Thoracic aorta (tissue), 2 donors: ENCODE data around the gene PPL. TPM values are rescaled to one million over a fixed set of nuclear protein-coding genes. Genes with fewer than 3 reads are reported as not detected.

Source experiments
- ATAC-seq: fragments of 150-250 bp; one replicate; pipeline ENCODE4 v1.8.0; 2017; ENCODE audit warnings: low read depth; ENCODE audit not compliant: insufficient number of reproducible peaks, low FRiP score
- DNase-seq: peaks from one replicate; pipeline ENCODE4 v3.0.0-alpha.2; 2020; ENCODE audit warnings: low spot score
- H3K27ac ChIP-seq, 2 donors: fragments of 200-600 bp; sonication (generic); 1 replicate in 1 of 2; 2 replicates in 1 of 2; pipeline ENCODE4 v1.5.1; 2016; ENCODE audit warnings: mild to moderate bottlenecking in 2 of 2, moderate library complexity in 2 of 2
- H3K27me3 ChIP-seq: fragments of 200-600 bp; sonication (generic); replicated peaks from 2 replicates; pipeline ENCODE4 v1.6.0; 2016; ENCODE audit warnings: mild to moderate bottlenecking; ENCODE audit not compliant: insufficient read depth
- H3K36me3 ChIP-seq: fragments of 200-600 bp; sonication (generic); one replicate; pipeline ENCODE4 v1.5.1; 2016
- H3K4me1 ChIP-seq, 2 donors: fragments of 200-600 bp; sonication (generic); 1 replicate in 1 of 2; 2 replicates in 1 of 2; pipeline versions ENCODE4 v1.5.1 to v1.6.0; 2016; ENCODE audit warnings: low read depth in 2 of 2, mild to moderate bottlenecking in 1 of 2; ENCODE audit not compliant: control insufficient read depth in 1 of 2
- H3K4me3 ChIP-seq: fragments of 200-600 bp; sonication (generic); 2 replicates; pipeline ENCODE4 v1.5.1; 2016; ENCODE audit warnings: mild to moderate bottlenecking
- H3K9me3 ChIP-seq: fragments of 200-600 bp; sonication (generic); 2 replicates; pipeline ENCODE4 v1.5.1; 2016
- total RNA-seq, 2 donors: library from RNA; depleted of rRNA; stranded (reverse); fragments of >200 nt; gene quantifications; one replicate each; pipeline versions ENCODE4 v1.1.0 to v1.2.3, GENCODE V29; 2016
- TF ChIP-seq, protein P1 (sequence below): fragments of 200-600 bp; sonication (generic); IDR thresholded peaks from one replicate; pipeline ENCODE4 v1.5.1; 2019; ENCODE audit warnings: antibody characterized with exemption

PPL gene
- total RNA-seq, 2 donors from 2014 or later: 22.6 to 28.8 TPM

DNA sequence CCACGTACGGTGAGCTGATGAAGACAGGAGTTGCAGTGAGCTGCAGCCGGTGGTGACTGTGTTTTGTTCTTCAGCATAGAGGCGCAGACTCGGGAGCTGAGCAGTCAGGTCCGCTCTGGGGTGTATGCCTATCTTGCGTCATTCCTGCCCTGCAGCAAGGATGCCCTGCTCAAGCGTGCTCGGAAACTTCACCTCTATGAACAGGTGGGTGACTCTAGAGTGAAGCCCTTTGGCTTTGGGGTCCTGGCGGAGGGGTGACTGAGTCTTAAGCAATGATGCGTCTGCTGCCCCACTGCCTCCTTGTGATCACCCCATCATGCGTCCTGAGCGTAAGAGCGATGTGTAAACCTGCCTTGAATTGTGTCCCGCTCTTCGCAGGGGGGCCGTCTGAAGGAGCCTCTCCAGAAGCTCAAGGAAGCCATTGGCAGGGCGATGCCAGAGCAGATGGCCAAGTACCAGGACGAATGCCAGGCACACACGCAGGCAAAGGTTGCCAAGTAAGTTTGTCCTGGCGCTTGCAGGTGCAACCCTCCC is 66.7 kb downstream of the PPL start:
- TF ChIP-seq, protein P1, sequence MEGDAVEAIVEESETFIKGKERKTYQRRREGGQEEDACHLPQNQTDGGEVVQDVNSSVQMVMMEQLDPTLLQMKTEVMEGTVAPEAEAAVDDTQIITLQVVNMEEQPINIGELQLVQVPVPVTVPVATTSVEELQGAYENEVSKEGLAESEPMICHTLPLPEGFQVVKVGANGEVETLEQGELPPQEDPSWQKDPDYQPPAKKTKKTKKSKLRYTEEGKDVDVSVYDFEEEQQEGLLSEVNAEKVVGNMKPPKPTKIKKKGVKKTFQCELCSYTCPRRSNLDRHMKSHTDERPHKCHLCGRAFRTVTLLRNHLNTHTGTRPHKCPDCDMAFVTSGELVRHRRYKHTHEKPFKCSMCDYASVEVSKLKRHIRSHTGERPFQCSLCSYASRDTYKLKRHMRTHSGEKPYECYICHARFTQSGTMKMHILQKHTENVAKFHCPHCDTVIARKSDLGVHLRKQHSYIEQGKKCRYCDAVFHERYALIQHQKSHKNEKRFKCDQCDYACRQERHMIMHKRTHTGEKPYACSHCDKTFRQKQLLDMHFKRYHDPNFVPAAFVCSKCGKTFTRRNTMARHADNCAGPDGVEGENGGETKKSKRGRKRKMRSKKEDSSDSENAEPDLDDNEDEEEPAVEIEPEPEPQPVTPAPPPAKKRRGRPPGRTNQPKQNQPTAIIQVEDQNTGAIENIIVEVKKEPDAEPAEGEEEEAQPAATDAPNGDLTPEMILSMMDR: no peak
- Histone ChIP-seq H3K27ac (no peak overlapping the region), H3K36me3 (peaks cover 42% of the 10 kb centered on the region), H3K4me3 (no peak overlapping the region), H3K27me3 (no peaks in the 10 kb centered on the region), H3K4me1 (no peaks in the 10 kb centered on the region), H3K9me3 (no peaks in the 10 kb centered on the region)
- DNase-seq (no peak), ATAC-seq (no peak)

- Histone ChIP-seq H3K27ac (no peak overlapping the region), H3K4me3 (no peak overlapping the region), H3K9me3 (no peaks in the 10 kb centered on the region), H3K4me1 (no peaks in the 10 kb centered on the region), H3K27me3 (no peaks in the 10 kb centered on the region), H3K36me3 (peaks cover 33% of the 10 kb centered on the region)
- TF ChIP-seq, protein P1: no peak
- ATAC-seq (no peak), DNase-seq (no peak)
Observed at GRCh38 chr16:4869147-4869805, 67.7 kb downstream of the PPL start.

GRCh38 chr16:4868535-4868934 is 68.4 kb downstream of the PPL start:
- Histone ChIP-seq H3K4me1 (peaks cover 0 to 2% of the 10 kb centered on the region in 2 donors), H3K4me3 (no peak overlapping the region), H3K27ac (no peak overlapping the region), H3K9me3 (no peaks in the 10 kb centered on the region), H3K36me3 (peaks cover 30% of the 10 kb centered on the region), H3K27me3 (no peaks in the 10 kb centered on the region)
- TF ChIP-seq, protein P1: no peak
- ATAC-seq (no peak), DNase-seq (no peak)

DNA sequence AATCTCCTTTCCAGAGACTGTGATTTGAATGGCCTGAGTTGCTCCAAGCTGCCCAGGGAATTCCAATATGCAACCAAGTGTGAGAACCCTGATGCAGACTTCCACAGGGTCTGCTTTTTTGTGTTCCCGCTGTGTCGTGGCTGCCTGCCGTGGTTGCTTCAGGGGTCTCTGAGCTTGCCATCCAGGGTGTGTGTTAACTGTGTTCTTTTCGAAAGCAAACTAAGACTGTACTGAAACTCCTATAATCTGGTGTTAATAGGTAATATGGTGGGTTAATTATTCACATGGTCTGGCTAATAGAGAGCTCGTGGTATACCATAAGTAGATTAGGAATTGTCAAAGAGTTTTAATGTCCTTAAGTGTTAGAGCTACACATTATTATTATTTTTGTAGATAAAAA is 68.9 kb downstream of the PPL start:
- DNase-seq: no peak
- no peak for ATAC-seq
- Histone ChIP-seq H3K9me3 (no peaks in the 10 kb centered on the region), H3K4me1 (peaks cover 0 to 7% of the 10 kb centered on the region in 2 donors), H3K27me3 (no peaks in the 10 kb centered on the region), H3K36me3 (peaks cover 29% of the 10 kb centered on the region), H3K27ac (no peak overlapping the region), H3K4me3 (no peak overlapping the region)
- TF ChIP-seq, protein P1: no peak

- Histone ChIP-seq H3K4me3 (no peak overlapping the region), H3K4me1 (peaks cover 4 to 12% of the 10 kb centered on the region in 2 donors), H3K36me3 (peaks cover 20% of the 10 kb centered on the region), H3K9me3 (no peaks in the 10 kb centered on the region), H3K27me3 (no peaks in the 10 kb centered on the region), H3K27ac (no peak overlapping the region)
- ATAC-seq (no peak), DNase-seq (no peak)
- TF ChIP-seq, protein P1: no peak
Observed at GRCh38 chr16:4866586-4866985, 70.4 kb downstream of the PPL start.
